ENCODE data around the gene ZNF132. TPM values are rescaled to one million over a fixed set of nuclear protein-coding genes. Genes with fewer than 3 reads are reported as not detected.
"Not testable (repeated sequence)": the region's sequence is repeated elsewhere in the genome, so short reads cannot be mapped to it uniquely, and the experiment has no call there.

Gene ZNF132
- total RNA-seq, 1 donor from 2014 or later: 6.9 TPM

GRCh38 chr19:58468216-58468839 is 28.4 kb upstream of the ZNF132 start:
- no peak for DNase-seq (ENCODE audit: low read depth in 2 of 2)

- DNase-seq (ENCODE audit: low read depth in 2 of 2): peak; percentile 97 to 99
These were observed 27.0 kb upstream of the ZNF132 start, which contains the start of gene ZNF324 for GRCh38 chr19:58466760-58467589. Gene ZNF324 (plus strand): TSS chr19:58467080. CDS start chr19:58469186, 2,106 bp downstream.

- no peak for DNase-seq (ENCODE audit: low read depth in 2 of 2)
These were observed 26.3 kb upstream of the ZNF132 start for GRCh38 chr19:58466089-58466759.

- no peak for DNase-seq (ENCODE audit: low read depth in 2 of 2)
These were observed 20.1 kb upstream of the ZNF132 start for GRCh38 chr19:58460039-58460438.

GRCh38 chr19:58456111-58456510 is 16.2 kb upstream of the ZNF132 start:
- no peak for DNase-seq (ENCODE audit: low read depth in 2 of 2)

- DNase-seq (ENCODE audit: low read depth in 2 of 2): no peak
These were observed 15.4 kb upstream of the ZNF132 start for GRCh38 chr19:58455306-58455705.

- DNase-seq (ENCODE audit: low read depth in 2 of 2): no peak
These were observed 13.8 kb upstream of the ZNF132 start for GRCh38 chr19:58453743-58454142.

GRCh38 chr19:58451358-58452101 is 11.6 kb upstream of the ZNF132 start, which contains the start of gene ZNF324B:
Gene ZNF324B (plus strand): TSS chr19:58451622. CDS start chr19:58453702, 2,080 bp downstream.
- peak; percentile 96 to 97 for DNase-seq (ENCODE audit: low read depth in 2 of 2)

GRCh38 chr19:58450856-58451357 is 11.0 kb upstream of the ZNF132 start:
- DNase-seq (ENCODE audit: low read depth in 2 of 2): peak in 1 of 2 donors; percentile 15

GRCh38 chr19:58449980-58450379 is 10.0 kb upstream of the ZNF132 start:
- not testable (repeated sequence) for DNase-seq (ENCODE audit: low read depth in 2 of 2)

GRCh38 chr19:58448860-58449259 is 8.9 kb upstream of the ZNF132 start:
- not testable (repeated sequence) for DNase-seq (ENCODE audit: low read depth in 2 of 2)

GRCh38 chr19:58442986-58443385 is 3.0 kb upstream of the ZNF132 start:
- DNase-seq (ENCODE audit: low read depth in 2 of 2): not testable (repeated sequence)

- DNase-seq (ENCODE audit: low read depth in 2 of 2): no peak
These were observed 603 bp upstream of the ZNF132 start for GRCh38 chr19:58440556-58440955.

- DNase-seq (ENCODE audit: low read depth in 2 of 2): peak in 1 of 2 donors; percentile 21
These were observed 5.7 kb downstream of the ZNF132 start for GRCh38 chr19:58434217-58434616.

- no peak for DNase-seq (ENCODE audit: low read depth in 2 of 2)
These were observed 10.2 kb downstream of the ZNF132 start for GRCh38 chr19:58429745-58430144.

- DNase-seq (ENCODE audit: low read depth in 2 of 2): no peak
These were observed 11.3 kb downstream of the ZNF132 start for GRCh38 chr19:58428617-58429016.

GRCh38 chr19:58417071-58417470 is 22.9 kb downstream of the ZNF132 start:
- no peak for DNase-seq (ENCODE audit: low read depth in 2 of 2)

GRCh38 chr19:58416604-58417003 is 23.3 kb downstream of the ZNF132 start:
- DNase-seq (ENCODE audit: low read depth in 2 of 2): no peak

GRCh38 chr19:58409010-58409790 is 30.8 kb downstream of the ZNF132 start:
- peak; percentile 36 to 51 for DNase-seq (ENCODE audit: low read depth in 2 of 2)
